GM18502 (cell line): Measurements from ENCODE around the gene SIK3.

Source experiments
- ATAC-seq: cut with Tn5 transposase; IDR thresholded peaks from one replicate; pipeline ENCODE4 v1.9.1; 2021; ENCODE audit warnings: mild to moderate bottlenecking; ENCODE audit not compliant: unreplicated experiment, poor library complexity

Gene SIK3

DNA sequence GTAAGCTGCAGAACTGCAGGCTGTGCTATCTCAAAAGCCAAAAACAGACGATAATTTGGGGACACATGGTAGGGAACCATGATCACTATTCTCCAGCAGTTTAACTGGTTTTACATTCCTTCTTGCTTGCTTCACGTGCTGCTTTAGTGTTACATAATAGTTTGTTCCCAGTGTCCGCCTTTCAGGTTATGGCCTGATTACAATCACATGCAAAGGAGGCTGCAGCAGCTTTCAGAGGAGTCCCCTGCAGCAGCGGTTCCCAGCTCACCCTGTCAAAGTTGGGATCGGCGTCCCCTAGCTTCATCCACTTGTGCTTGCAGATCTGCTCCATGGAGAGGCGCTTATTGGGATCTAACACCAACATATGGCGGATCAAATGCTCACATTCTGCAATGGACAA, 221.6 kb downstream of the SIK3 start:
- ATAC-seq, result no peak

DNA sequence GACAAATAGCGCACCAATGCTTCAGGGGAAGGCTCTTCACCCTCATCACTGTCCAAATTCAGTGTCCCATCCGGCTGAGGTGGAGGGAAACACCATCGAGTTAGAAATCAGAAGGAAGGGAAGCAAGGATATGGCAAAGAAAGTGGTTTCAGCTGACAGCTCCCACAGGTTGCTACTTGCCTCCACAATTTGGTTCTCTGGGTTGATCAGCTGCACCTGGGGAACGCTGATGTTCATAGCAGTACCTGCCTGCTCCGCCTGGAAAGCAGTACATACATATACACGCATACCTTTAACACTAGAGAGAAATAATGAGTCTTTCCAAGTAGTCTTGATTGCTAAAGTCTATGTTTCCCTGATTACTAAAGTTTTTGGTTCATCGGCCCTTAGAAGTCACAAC, 223.0 kb downstream of the SIK3 start:
- no peak for ATAC-seq

DNA sequence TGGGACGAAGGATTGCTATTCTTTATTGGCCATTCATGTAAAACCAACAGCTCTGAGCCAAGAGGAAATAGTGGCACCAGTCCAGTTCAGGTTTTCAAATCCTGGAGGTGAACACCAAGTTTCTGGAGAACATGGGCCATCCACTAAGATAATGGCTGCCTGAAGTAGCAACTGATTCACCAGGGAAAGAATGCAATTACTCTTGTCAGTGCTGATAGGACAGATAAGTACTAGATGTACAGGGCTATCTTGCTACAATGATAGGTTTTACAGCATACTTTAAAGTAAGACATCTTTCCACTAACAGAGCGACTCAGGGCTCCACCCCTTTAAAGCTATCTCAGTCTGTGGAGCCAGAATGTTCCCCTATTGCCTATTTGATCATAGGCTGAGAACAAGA, 224.0 kb downstream of the SIK3 start:
- no peak for ATAC-seq

DNA sequence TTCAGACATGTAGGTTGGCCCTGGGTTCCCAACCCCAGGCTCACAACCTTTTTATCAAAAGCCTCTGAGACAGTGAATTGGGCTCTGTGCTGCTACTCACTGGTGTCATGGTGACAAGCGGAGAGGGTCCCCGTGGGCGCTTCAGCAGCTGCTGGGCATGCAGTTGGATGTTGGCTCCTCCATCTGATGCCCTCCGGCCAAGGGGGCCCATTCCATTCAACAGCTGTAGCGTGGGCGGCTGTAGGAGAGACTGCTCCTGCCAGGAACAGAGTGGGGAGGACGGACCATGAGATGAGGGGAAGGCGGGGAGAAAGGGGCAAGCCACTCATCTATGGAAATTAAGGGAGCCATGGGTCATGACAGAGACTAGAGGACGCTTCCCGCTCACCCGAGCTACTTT, 224.8 kb downstream of the SIK3 start:
- ATAC-seq, result no peak

DNA sequence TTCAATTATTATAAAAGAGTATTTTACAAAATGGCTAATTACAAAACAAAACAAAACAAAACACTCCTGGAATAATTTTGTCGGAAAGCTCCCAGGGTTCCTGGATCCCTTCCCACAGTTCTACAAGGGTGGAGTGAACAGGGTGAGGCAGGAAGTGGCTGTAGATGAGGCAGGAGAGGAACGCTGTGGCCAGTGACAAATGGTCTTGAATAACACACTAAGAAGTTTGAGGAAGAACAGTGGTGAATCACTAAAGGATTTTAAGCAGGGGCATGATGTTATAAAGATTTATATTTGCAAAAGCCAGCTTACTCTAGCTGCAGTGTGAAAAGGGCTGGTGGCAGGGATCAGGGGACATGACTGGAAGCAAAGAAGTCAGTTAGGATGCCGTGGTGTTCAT, 227.0 kb downstream of the SIK3 start:
- ATAC-seq, result no peak

DNA sequence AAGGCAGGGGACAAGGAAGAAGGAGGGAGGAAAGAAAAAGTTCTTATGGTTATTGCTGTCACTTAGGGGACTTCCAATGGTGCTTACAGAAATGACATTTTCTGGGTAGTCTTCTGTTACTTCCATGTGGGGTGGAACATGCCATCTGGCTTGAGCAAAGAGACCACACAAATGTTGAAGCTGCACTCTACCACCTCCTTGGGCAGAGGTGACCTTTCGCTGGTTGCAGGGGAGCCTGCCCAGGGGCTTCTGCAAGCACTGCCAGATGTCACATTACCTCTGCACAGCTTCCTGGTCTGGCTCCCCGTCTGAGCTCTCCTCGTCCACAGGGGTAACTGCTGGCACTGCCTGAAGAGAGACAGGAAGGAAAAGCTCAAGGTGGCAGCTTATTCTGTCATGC, 228.2 kb downstream of the SIK3 start:
- no peak for ATAC-seq

DNA sequence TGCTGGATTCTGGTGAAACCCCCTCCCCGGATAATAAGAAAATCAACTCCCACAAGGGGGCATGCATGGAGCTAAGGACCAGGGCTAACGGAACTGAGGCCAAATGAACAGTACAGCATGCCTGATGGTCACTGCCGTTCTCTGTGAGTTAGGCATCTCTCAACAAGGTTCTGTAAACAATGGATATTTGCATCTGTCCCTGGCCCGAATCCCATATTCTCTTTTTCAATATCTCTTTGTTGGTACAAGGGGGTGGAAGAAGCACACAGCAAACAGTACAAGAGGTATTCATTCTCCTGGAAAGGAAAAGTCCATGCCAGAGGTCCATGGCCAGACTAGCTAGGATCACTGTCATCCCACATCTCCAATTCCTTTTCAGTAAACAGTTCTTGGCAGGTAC, 228.6 kb downstream of the SIK3 start:
- ATAC-seq, result no peak

DNA sequence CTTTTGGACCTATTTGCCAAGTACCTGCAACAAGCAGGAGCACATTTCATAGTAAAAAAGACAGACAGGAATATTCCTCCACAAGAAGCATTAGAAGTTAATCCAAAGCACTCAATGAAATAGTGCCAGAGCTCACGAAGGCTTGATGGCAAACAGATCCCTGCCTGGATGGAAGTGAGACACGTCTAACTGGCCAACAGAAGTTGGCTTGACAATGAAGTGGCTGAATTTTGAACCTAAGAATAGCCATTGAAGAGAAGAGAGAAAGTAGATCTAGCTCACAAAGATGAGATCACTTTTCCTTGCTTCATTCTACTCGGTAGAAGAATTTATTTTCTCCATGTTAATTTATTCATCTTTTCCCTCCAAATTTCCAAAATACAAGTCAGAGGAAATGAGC, 230.2 kb downstream of the SIK3 start:
- ATAC-seq, result no peak

DNA sequence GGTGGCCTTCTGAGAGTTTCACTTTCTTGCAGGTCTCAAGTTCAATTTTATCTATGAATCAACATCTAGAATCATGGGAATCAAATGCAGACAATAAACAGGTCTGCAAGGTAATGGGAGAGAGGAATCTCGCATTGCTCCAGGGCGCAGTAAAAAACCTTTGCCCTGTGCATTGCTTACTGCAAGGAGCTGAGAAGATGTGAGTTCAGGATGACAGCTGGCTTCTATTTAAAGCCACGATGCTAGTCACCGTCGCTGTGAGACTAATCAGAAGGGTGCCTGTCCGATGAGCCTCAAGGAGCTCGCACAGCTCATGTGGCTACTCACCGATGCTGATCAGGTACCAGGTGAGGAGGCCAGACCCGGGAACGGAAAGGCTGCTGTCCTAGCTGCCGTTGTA, 230.6 kb downstream of the SIK3 start:
- ATAC-seq, result no peak

DNA sequence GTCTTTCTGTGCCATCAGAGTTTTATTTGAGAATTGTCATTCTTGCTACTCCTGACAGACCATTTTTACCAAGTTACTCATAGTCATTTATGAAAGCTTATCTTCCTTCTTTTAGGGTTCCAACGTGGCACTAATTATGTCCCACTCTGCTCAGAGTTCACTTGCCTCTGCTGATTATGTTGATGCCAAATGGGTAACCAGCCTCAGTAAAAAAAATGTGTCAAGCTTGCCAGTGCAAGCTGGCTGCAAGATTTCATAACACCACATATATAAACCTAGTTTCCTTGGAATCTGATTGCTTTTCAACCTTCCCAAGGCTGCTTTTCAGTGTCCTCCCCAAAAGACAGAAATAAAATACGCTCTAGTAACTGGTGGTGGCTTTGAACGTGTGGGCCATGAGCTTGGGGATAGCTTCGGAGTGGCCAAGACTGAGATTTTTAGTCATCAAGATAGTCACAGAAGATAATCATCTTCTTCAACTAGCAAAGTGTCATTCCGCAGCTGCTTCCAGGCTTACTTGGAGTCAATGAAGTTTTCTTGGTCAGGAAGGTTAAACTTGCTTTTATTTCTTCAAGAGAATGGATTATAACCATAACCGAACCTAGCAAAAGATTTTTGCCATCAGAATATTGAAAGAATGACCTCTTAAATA, 231.3 kb downstream of the SIK3 start:
- ATAC-seq, result no peak

DNA sequence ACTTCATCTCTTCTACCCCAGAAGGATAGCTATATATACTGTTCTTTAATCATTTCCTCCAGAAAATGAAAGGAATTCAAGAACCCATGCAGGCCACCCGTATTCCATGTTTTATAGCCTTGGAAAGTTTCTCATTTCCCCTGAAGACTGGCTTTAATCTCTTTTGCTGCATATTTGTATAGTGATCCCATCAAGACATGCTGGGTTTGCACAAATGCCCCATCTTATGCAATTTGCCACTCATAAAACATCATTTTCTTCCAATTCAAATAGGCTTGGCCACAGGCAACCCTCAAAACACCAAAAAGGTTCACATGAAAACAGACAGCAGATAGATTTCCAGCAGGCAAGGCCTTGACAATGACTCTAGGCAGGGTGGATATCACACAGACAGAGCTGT, 232.5 kb downstream of the SIK3 start:
- no peak for ATAC-seq

DNA sequence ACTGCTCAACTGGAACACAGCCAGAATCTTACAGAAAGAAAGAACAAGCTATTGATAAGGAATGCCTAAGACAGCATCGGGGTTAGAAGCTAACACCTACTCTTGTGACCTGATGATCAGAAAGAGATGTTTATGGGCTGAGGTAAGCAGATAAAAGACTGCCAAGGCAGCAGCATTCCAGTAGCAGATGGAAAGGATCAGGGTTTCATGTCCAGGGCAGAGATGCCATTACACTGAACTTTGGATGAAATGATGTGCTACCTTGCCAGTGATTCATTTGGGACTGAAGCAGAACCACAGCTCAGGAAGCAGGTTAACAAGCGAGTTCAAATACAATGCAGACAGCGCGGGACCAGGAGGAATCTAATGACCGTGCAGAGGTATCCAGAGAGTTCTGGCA, 233.7 kb downstream of the SIK3 start:
- ATAC-seq, result no peak

DNA sequence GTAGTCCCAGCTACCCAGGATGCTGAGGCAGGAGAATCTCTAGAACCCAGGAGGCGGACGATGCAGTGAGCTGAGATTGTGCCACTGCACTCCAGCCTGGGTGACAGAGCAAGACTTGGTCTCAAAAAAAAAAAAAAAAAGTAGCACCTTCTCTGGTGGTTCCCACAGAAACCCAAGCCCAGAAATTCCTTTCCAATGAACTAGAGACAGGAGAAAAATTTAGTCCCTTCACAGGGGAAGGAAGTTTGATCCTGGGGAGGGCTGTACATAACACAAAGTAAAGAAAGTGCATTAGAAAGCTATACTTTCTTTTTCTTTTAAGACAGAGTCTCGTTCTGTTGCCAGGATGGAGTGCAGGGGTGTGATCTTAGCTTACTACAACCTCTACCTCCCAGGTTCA, 235.3 kb downstream of the SIK3 start:
- no peak for ATAC-seq

DNA sequence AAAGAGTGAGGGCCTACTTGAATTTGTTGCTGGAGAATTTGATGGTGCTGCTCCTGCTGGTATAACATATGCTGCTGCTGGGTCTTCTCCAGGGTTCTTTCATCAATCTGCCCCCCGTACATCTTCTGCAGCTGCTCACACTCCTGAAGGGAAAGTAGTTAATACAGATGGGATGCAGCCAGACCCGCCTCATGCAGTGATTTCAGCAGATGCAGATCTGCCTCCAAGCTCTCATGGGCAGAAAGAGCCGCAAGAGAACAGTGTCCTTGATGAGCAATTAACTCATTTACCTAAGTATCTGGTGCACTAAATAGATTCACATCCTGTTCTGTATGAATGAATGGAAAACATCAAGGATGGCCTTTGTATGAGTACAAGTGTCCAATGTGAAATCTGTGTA, 236.0 kb downstream of the SIK3 start:
- ATAC-seq, result no peak

DNA sequence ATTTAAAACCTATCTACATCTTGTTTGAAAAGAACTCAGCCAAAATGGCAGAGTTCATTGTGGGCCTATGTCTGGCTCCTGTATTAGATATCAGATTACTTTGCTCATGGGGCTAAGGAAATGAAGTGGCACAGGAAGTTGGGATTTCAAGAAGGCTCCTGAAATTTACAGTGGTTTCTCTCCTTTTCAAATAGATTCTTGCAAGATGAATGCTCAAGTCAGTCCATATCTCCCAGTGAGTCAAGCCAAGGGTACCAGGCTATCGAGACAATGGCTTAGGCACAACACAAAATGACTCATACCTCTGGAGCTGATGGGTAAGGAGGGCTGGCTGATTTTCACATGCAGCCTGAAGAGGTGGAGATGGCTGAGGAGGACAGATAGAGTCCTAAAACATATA, 236.7 kb downstream of the SIK3 start:
- no peak for ATAC-seq

DNA sequence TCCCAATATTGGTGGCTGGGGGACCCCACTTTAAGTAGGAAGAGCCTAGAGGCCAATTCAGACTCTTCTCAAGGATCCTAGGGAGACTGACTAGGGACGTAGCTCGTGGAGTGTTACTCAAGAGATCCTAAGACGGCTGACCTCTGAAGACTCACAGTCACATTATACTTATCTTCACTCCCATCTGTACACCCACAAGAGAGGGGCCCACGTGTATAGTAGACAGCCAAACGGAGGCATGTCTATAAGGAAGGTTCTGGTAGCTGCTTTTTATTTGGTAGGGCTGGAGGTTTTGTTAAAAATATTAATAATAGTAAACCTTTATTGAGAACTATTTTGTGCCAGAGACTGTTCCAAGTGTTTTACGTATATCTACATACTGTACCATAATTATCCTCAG, 237.9 kb downstream of the SIK3 start:
- no peak for ATAC-seq

DNA sequence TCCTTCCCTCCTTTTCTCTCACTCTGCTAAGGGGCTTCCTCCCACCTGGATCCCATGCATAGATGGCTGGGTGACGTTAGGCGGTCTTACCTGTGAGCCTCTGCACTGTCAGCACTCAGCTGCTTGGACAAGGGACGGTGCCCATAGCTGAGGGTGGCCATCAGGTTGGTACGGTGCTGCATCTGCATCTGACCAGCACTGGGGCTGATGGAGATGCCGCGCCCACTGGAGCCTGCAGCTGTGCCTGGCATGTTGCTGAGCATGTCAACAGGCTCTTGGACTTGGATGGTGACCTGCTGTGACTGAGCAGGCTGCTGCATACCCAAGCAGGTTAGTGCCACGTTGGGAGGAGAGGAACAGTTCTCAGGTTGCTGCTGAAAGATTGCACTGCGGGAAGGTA, 239.1 kb downstream of the SIK3 start:
- ATAC-seq, result no peak

DNA sequence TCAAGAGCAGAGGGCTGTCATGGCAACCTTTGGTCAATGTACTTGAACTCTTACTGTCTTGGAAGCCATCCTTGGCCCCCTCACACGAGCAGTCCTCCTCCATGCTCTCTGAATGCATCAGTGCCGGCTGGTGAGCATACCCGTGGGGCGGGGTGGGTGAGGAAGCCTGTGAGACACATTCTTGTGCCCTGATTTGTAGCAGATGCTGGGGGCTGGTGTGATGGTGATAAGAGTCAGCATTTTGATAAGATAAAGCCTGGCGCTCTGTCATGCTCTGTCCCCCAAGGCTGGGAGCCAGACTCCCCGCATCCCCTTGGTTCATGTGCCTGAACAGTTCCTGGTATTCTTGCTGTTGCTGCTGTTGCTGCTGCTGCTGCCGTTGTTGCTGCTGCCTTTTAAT, 240.3 kb downstream of the SIK3 start:
- ATAC-seq, result no peak

DNA sequence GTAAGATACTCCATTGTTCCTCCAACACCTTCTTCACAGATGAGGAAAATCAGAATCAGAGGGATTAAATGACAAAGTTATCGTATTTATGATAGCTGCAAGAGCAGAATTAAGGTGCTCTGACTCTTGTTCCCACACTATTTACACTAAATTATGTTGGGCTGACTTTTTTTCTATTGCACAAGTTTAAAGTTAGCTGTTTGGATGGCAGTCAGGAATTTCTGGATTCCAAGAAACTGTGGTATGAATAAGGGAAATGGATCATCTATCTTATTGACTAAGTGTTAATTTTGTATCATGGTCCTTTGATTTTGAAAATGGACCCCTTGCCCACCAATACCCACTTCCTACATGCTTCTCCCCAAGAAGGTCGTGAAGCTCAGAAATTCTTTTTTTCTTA, 240.9 kb downstream of the SIK3 start:
- ATAC-seq, result no peak

DNA sequence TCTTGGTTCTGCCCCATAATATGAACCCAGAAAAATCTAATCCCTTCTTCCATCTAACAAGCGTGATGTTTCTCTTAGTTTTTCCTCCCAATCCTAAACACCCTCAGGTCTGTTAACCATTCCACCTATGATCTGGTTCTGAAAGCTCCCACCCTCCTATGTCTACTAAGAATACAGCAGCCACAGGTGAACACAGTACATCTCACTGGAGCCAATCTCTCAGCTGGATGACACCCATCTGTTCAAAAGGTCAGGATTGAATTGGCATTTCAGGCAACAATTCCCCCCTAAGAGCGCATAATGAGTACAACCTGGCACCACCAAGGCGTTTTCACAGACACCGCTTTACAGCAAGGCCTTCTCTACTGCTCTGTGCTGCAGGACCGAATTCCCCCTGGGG, 241.8 kb downstream of the SIK3 start:
- ATAC-seq, result no peak

DNA sequence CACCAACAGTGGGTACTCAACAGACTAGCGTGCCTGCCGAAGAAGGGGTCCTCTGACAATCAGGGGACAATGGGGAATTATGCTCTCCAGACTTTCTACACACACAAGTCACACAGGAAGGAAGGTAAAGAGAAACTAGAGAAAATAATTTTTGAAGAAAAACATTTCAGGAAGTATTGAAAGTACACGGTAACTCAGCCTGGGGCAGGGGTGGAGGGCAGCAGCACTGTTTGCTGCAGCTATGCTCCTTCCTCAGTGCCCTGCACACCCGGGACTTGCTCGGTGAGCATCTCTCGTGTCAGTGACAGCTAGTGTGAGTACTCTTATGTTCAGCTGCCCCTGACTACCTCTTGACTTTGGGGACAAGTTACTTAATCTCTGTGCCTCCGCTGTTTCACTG, 242.8 kb downstream of the SIK3 start:
- no peak for ATAC-seq

DNA sequence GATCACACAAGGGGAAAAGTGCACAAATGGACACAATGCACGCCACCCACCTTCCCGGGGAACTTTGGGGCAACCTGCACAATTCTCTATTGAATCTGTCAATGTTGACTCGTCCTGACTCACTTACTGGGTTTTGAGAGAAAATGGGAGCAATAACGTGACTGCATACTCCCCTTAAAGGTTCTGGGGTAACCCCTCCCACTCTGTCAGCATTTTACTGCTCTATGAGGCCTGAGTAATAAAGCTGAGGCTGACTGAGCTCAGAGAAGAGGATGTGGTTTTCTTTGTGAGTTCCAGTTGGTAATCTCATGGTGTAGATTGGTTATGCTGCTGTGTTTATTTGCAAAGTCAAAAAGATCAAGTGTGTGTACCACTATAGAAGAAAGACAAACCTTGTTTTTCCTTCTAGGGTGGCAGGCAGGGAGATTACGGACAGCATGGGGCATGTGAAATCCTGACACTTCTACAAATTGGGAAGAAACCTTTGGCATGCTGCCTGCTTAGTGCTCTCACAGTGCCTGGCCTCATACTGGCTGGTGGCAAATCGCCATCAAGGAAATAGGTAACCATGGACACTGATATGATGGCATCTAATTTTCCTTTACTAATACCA, 244.7 kb downstream of the SIK3 start:
- peak; percentile 95 for ATAC-seq
